ENCODE data around the gene CDHR3. TPM values are rescaled to one million over a fixed set of nuclear protein-coding genes. Genes with fewer than 3 reads are reported as not detected.

Gene CDHR3
- total and polyA plus RNA-seq, 9 of the 15 experiments (the other 6 are each of a cell fraction or from before 2014, with no cell fraction given) = 0.03 to 0.66 (median 0.24) TPM; not detected in 1

DNA sequence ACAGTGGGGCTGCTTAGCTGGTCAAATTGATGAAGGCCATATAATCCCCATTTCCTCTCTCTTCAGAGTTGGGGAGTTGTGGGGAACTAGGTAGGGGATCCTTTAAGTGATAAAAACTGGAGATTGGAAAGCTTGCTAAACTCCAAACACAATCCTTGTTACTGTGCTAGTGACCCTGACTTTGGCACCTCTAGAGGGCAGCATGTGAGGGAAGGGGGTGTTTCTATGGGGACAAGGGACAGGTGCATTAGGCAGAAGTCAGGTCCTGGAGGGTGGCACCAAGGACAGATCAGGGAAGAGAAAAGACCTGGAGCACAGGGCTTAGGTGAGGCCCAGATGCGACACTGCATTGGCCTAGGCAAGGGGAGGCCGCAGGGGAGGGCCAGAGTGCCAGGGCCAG, 66.9 kb downstream of the CDHR3 start (continued):
- TF ChIP-seq, protein P1, sequence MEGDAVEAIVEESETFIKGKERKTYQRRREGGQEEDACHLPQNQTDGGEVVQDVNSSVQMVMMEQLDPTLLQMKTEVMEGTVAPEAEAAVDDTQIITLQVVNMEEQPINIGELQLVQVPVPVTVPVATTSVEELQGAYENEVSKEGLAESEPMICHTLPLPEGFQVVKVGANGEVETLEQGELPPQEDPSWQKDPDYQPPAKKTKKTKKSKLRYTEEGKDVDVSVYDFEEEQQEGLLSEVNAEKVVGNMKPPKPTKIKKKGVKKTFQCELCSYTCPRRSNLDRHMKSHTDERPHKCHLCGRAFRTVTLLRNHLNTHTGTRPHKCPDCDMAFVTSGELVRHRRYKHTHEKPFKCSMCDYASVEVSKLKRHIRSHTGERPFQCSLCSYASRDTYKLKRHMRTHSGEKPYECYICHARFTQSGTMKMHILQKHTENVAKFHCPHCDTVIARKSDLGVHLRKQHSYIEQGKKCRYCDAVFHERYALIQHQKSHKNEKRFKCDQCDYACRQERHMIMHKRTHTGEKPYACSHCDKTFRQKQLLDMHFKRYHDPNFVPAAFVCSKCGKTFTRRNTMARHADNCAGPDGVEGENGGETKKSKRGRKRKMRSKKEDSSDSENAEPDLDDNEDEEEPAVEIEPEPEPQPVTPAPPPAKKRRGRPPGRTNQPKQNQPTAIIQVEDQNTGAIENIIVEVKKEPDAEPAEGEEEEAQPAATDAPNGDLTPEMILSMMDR (IDR thresholded peaks at IDR 0.05 in 2 of 3, conservative IDR thresholded peaks at IDR 0.05 in 1 of 3; ENCODE audit: insufficient read depth in 2 of 3, low read depth in 1 of 3, low read length in 3 of 3) = peak; percentile 44 to 49 (median 47); a peak in 5 of 6 replicates
- TF ChIP-seq ZNF699 (CRISPR knock-in tag; IDR thresholded peaks at IDR 0.05; ENCODE audit: insufficient replicate concordance) = no peak

DNA sequence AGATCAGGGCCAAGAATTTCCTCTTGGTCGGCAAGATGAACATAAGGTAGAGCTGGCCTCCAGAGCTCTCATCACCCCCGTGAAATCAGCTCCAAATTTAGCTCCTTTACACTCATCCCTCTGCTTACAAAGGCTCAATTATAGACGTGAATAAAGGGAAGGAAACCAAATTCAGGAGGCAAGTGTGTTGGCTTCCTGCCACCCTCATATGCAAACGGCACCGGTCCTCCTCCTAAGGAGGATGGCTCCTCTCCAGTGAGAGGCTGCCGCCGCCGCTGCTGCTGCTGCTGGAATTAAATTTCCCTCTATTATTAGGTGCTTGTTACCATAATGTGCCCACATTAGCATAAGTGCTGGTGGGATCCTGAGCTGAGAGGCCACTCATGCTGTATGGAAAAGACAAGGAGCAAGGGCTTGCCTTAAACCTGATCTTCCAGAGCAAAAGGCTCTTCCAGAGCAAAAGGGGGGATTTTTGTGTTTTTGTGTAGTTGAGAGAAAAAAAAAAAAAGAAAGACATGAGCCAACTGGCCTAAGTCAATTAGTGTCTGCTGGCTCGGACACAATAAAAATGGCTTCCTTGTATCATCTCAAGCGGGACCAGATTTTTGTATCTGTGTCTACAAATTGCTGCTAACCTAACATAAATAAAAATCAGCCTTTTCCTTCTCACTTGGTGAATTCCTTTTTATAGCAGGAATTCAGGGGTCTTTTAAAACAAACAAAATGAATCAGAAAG, 68.4 kb downstream of the CDHR3 start:
- Histone ChIP-seq H4K20me1 (replicated peaks; ENCODE audit: control insufficient read depth, insufficient read depth, low read length) (0 out of 2 replicates have a peak, but pooled peaks cover 3% of the 10 kb centered on the region), H3K27me3 (ENCODE audit: control insufficient read depth in 2 of 2, insufficient read depth in 2 of 2, low read length in 2 of 2) (peaks cover 0 to 11% of the 10 kb centered on the region in 2 experiments; a peak in 3 of 5 replicates), H3K36me3 (ENCODE audit: control insufficient read depth, insufficient read depth, low read length) (no peaks in the 10 kb centered on the region), H2AFZ (ENCODE audit: low read depth, low read length) (no peak overlapping the region), H3K9me3 (replicated peaks; ENCODE audit: control insufficient read depth, insufficient read depth, low read depth, low read length) (no peaks in the 10 kb centered on the region), H3K9me1 (ENCODE audit: control insufficient read depth, insufficient read depth, low read length) (no peaks in the 10 kb centered on the region), H3K9ac (ENCODE audit: insufficient read depth in 1 of 2, low read depth in 2 of 2, low read length in 2 of 2) (no peak overlapping the region), H3K4me2 (ENCODE audit: insufficient read depth, low read length) (no peak overlapping the region), H3K27ac (ENCODE audit: extremely low read depth, low read depth, low read length) (no peak overlapping the region), H3K79me2 (ENCODE audit: control insufficient read depth, insufficient read depth, low read length) (no peaks in the 10 kb centered on the region), H3K4me1 (replicated peaks in 1 of 2; ENCODE audit: control insufficient read depth in 2 of 2, insufficient read depth in 2 of 2, low read length in 2 of 2) (peaks cover 3 to 10% of the 10 kb centered on the region in 2 experiments; a peak in 2 of 5 replicates), H3K4me3 (no peak overlapping the region)
- intact Hi-C loops (cut with micrococcal nuclease) (no loop called here), in situ Hi-C loops (cut with MboI) (no loop called here)
- CTCF ChIA-PET (ENCODE audit: low intra/inter-chr PET ratio) = no interaction called here
- ATAC-seq (no peak), FAIRE-seq (no peak), DNase-seq (ENCODE audit: extremely low read depth in 1 of 4, low spot score in 3 of 4) (no peak)
- POLR2A ChIA-PET = no interaction called here
- 31% methylated on average over 10 of the region's 10 CpGs for WGBS (ENCODE audit: insufficient coverage, low coverage, missing lambda C conversion rate)
- no TSS peak for BruUV-seq (replicated peaks)
- TF ChIP-seq STAT5B (CRISPR knock-in tag; IDR thresholded peaks at IDR 0.05) (no peak), YBX1 (IDR thresholded peaks at IDR 0.05) (no peak), RB1 (IDR thresholded peaks at IDR 0.05; ENCODE audit: low read depth) (no peak), SMAD3 (CRISPR knock-in tag; conservative IDR thresholded peaks at IDR 0.05) (no peak), MAFG (tag; conservative IDR thresholded peaks at IDR 0.05) (no peak), TAF15 (IDR thresholded peaks at IDR 0.05; ENCODE audit: low read depth, low read length) (no peak), CSDE1 (IDR thresholded peaks at IDR 0.05) (no peak), FOS (IDR thresholded peaks at IDR 0.05; ENCODE audit: extremely low read depth, insufficient read length) (no peak), RBBP5 (IDR thresholded peaks at IDR 0.05; ENCODE audit: borderline replicate concordance, insufficient read depth, low read length, poor library complexity, severe bottlenecking) (no peak), SIRT6 (IDR thresholded peaks at IDR 0.05; ENCODE audit: low read depth, low read length) (no peak), TEAD4 (IDR thresholded peaks at IDR 0.05; ENCODE audit: low read length) (no peak), TEAD4 (CRISPR knock-in tag; IDR thresholded peaks at IDR 0.05; ENCODE audit: borderline replicate concordance) (no peak), MCM7 (IDR thresholded peaks at IDR 0.05) (no peak)
- TF ChIP-seq, protein P2, sequence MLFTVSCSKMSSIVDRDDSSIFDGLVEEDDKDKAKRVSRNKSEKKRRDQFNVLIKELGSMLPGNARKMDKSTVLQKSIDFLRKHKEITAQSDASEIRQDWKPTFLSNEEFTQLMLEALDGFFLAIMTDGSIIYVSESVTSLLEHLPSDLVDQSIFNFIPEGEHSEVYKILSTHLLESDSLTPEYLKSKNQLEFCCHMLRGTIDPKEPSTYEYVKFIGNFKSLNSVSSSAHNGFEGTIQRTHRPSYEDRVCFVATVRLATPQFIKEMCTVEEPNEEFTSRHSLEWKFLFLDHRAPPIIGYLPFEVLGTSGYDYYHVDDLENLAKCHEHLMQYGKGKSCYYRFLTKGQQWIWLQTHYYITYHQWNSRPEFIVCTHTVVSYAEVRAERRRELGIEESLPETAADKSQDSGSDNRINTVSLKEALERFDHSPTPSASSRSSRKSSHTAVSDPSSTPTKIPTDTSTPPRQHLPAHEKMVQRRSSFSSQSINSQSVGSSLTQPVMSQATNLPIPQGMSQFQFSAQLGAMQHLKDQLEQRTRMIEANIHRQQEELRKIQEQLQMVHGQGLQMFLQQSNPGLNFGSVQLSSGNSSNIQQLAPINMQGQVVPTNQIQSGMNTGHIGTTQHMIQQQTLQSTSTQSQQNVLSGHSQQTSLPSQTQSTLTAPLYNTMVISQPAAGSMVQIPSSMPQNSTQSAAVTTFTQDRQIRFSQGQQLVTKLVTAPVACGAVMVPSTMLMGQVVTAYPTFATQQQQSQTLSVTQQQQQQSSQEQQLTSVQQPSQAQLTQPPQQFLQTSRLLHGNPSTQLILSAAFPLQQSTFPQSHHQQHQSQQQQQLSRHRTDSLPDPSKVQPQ (CRISPR knock-in tag; IDR thresholded peaks at IDR 0.05; ENCODE audit: borderline replicate concordance) = no peak

All from K562 (cell line).